ENCODE measurements around the gene NR1I3. TPM values are rescaled to one million over a fixed set of nuclear protein-coding genes. Genes with fewer than 3 reads are reported as not detected.

The NR1I3 gene
- total and polyA plus RNA-seq, 2 of the 13 experiments (the other 11 are each of a cell fraction or from before 2014, with no cell fraction given), result 0.62 to 0.95 TPM

- TF ChIP-seq ZNF441 (CRISPR knock-in tag; IDR thresholded peaks at IDR 0.05; ENCODE audit: borderline replicate concordance) (no peak), HNF1A (IDR thresholded peaks at IDR 0.05; ENCODE audit: low read depth) (peak; percentile 79), HNF1A (CRISPR knock-in tag; IDR thresholded peaks at IDR 0.05; ENCODE audit: borderline replicate concordance) (peak; percentile 80; the same call in 1 of the 2 replicates), BCL3 (CRISPR knock-in tag; IDR thresholded peaks at IDR 0.05) (peak; percentile 63; the same call in 1 of the 2 replicates), ZNF839 (CRISPR knock-in tag; IDR thresholded peaks at IDR 0.05; ENCODE audit: borderline replicate concordance) (no peak), ZNF547 (CRISPR knock-in tag; IDR thresholded peaks at IDR 0.05) (0 out of 2 replicates have a peak, but pooled peaks have one; percentile 59), ZNF704 (CRISPR knock-in tag; IDR thresholded peaks at IDR 0.05; ENCODE audit: borderline replicate concordance) (no peak), ZBTB3 (CRISPR knock-in tag; IDR thresholded peaks at IDR 0.05; ENCODE audit: borderline replicate concordance, low read depth) (0 out of 2 replicates have a peak, but pooled peaks have one; percentile 23), ZNF18 (CRISPR knock-in tag; IDR thresholded peaks at IDR 0.05; ENCODE audit: insufficient replicate concordance) (no peak), SKI (IDR thresholded peaks at IDR 0.05; ENCODE audit: partially characterized antibody) (no peak), FOSL2 (CRISPR knock-in tag; IDR thresholded peaks at IDR 0.05) (peak; percentile 60), TEAD3 (CRISPR knock-in tag; optimal IDR thresholded peaks at IDR 0.05; ENCODE audit: borderline replicate concordance) (peak; percentile 66), ATF5 (CRISPR knock-in tag; IDR thresholded peaks at IDR 0.05; ENCODE audit: low read depth) (0 out of 2 replicates have a peak, but pooled peaks have one; percentile 64), MAZ (IDR thresholded peaks at IDR 0.05; ENCODE audit: borderline replicate concordance, low read depth, low read length) (no peak), MAZ (CRISPR knock-in tag; IDR thresholded peaks at IDR 0.05; ENCODE audit: low read depth) (no peak; the same call in 1 of the 2 replicates), MEIS1 (CRISPR knock-in tag; IDR thresholded peaks at IDR 0.05; ENCODE audit: borderline replicate concordance) (no peak; the same call in 1 of the 2 replicates), ETV5 (CRISPR knock-in tag; IDR thresholded peaks at IDR 0.05; ENCODE audit: borderline replicate concordance) (peak; percentile 96), CHCHD3 (CRISPR knock-in tag; IDR thresholded peaks at IDR 0.05) (0 out of 2 replicates have a peak, but pooled peaks have one; percentile 40), ZNF781 (CRISPR knock-in tag; IDR thresholded peaks at IDR 0.05; ENCODE audit: borderline replicate concordance, not compliant biosample characterization) (no peak)
These were observed 19.5 kb downstream of the NR1I3 start (continued) for GRCh38 chr1:161218301-161219077.
